Jurkat, Clone E6-1 (cell line): Measurements from ENCODE around the gene ATP5F1A.

Source experiments
- DNase-seq: peaks from one replicate; pipeline ENCODE4 v3.0.0-alpha.2; 2011; ENCODE audit warnings: low read depth, low spot score
- H3K4me3 ChIP-seq: 2 replicates; pipeline ENCODE4 v1.5.1; 2011; ENCODE audit warnings: mild to moderate bottlenecking, low read length, control low read depth, moderate library complexity

ATP5F1A gene

GRCh38 chr18:46080156-46080555 lies 17.9 kb downstream of the ATP5F1A start:
- DNase-seq, result no peak
- no peak overlapping the region for H3K4me3 ChIP-seq

- H3K4me3 ChIP-seq, result no peak overlapping the region
- DNase-seq, result no peak
Measured at GRCh38 chr18:46079336-46079735, 18.8 kb downstream of the ATP5F1A start.

- DNase-seq, result peak; percentile 51
Measured at GRCh38 chr18:46073474-46074331, 24.4 kb downstream of the ATP5F1A start.

GRCh38 chr18:46072959-46073358 lies 25.1 kb downstream of the ATP5F1A start:
- no peak for DNase-seq
- no peak overlapping the region for H3K4me3 ChIP-seq

More at GRCh38 chr18:46073474-46074331, 24.4 kb downstream of the ATP5F1A start:
- H3K4me3 ChIP-seq, result no peak overlapping the region

- no peak for DNase-seq
- no peak overlapping the region for H3K4me3 ChIP-seq
Measured at GRCh38 chr18:46072376-46072867, 25.7 kb downstream of the ATP5F1A start.

- DNase-seq, result no peak
- no peak within 1 kb of the TSS for H3K4me3 ChIP-seq
Measured at GRCh38 chr18:46071653-46072375, 26.3 kb downstream of the ATP5F1A start, which contains the start of gene PSTPIP2. Gene PSTPIP2 (minus strand): TSS chr18:46072260. CDS start chr18:46072188, 72 bp downstream.

- no peak overlapping the region for H3K4me3 ChIP-seq
- no peak for DNase-seq
Measured at GRCh38 chr18:46070815-46071652, 27.1 kb downstream of the ATP5F1A start.

- DNase-seq, result no peak
Measured at GRCh38 chr18:46070232-46070631, 27.9 kb downstream of the ATP5F1A start.

GRCh38 chr18:46069524-46069923 lies 28.6 kb downstream of the ATP5F1A start:
- no peak overlapping the region for H3K4me3 ChIP-seq
- DNase-seq, result no peak

More at GRCh38 chr18:46070232-46070631, 27.9 kb downstream of the ATP5F1A start:
- H3K4me3 ChIP-seq, result no peak overlapping the region

- H3K4me3 ChIP-seq, result no peak overlapping the region
- no peak for DNase-seq
Measured at GRCh38 chr18:46068763-46069162, 29.3 kb downstream of the ATP5F1A start.

- peak; percentile 21 for DNase-seq
- H3K4me3 ChIP-seq, result no peak overlapping the region
Measured at GRCh38 chr18:46067438-46068007, 30.6 kb downstream of the ATP5F1A start.

GRCh38 chr18:46062781-46063180 lies 35.3 kb downstream of the ATP5F1A start:
- H3K4me3 ChIP-seq, result no peak overlapping the region
- DNase-seq, result no peak

- no peak for DNase-seq
- H3K4me3 ChIP-seq, result no peak overlapping the region
Measured at GRCh38 chr18:46061796-46062195, 36.3 kb downstream of the ATP5F1A start.

- no peak overlapping the region for H3K4me3 ChIP-seq
Measured at GRCh38 chr18:46061387-46061786, 36.7 kb downstream of the ATP5F1A start.

GRCh38 chr18:46060359-46060841 lies 37.7 kb downstream of the ATP5F1A start:
- no peak overlapping the region for H3K4me3 ChIP-seq
- no peak for DNase-seq

More at GRCh38 chr18:46061387-46061786, 36.7 kb downstream of the ATP5F1A start:
- DNase-seq, result no peak

GRCh38 chr18:46055838-46056230 lies 42.3 kb downstream of the ATP5F1A start:
- no peak overlapping the region for H3K4me3 ChIP-seq
- DNase-seq, result peak; percentile 32

GRCh38 chr18:46054956-46055837 lies 42.9 kb downstream of the ATP5F1A start:
- DNase-seq, result peak; percentile 33
- no peak overlapping the region; the same call in 1 of the 2 replicates for H3K4me3 ChIP-seq
